Colon (tissue), 2 donors: Measurements from ENCODE around the gene RDH5.
"Not testable (repeated sequence)": the region's sequence is repeated elsewhere in the genome, so short reads cannot be mapped to it uniquely, and the experiment has no call there.

Experiments used
- FAIRE-seq: peaks from 2 replicates; lab custom pipeline; 2012; peaks lifted over from hg19 to GRCh38; lab: Jason Lieb, UNC
- donor health status: control.
- donor health status: control.

RDH5 gene

DNA sequence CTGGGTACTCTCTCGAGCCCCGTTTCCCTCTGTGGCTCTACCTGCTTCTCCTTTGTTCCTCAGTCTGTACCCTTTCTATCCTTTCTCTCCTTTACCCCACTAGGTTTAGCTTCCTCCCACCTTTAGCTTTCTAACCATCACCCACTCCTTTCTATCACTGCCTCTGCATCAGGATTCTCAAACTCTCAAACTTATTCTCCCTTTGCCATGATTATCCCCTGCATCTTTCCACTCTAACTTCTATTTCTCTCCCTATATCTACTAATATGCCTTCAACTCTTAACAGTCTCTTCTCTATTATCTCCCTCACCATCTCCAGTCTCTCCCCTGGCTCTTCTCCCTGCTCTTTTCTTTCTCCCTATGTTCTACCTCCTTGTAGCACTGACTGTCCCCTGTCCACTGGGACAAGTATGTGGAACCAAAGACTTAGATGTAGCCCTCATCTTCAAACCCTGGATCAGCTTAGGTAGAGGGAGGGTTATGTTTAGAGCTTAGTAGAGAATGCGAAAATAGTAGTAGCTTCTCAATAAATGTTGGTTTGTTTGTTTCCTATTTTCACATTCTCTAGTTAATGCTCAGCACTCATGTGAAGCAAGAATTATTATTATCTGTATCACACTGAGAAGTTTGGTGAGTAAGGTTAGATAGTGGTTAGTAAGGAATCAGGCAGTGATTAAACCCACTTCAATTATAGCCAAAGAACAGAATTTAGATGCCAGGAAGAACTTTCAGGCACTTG lies 26.1 kb downstream of the RDH5 start:
- no peak for FAIRE-seq

- no peak for FAIRE-seq
Observed at GRCh38 chr12:55746913-55747231, 26.7 kb downstream of the RDH5 start.

DNA sequence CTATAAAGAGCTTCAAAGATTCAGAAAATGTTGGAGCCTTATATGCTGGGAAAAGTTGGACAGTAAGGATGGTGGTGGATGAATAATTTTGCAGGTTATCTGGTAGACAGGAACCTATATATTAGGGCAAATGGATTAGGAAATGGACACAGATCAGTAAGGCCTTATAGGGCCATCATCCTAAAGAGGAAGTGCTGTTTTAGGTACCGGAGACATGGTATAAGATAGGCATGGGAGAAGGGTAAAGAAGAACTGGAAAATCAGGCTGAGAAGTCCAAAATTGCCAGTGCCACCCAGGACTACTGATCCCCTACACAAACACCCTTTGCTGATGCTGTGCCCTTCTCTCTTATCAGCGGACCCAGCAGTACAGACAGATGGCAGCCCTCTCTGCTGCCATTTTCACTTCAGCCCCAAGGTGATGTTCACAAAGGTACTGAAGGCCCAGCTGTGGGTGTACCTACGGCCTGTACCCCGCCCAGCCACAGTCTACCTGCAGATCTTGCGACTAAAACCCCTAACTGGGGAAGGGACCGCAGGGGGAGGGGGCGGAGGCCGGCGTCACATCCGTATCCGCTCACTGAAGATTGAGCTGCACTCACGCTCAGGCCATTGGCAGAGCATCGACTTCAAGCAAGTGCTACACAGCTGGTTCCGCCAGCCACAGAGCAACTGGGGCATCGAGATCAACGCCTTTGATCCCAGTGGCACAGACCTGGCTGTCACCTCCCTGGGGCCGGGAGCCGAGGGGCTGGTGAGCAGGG lies 28.2 kb downstream of the RDH5 start:
- FAIRE-seq, result no peak

GRCh38 chr12:55755246-55755645 lies 35.1 kb downstream of the RDH5 start:
- FAIRE-seq, result no peak

- FAIRE-seq, result no peak
Observed at GRCh38 chr12:55757701-55758100, 37.5 kb downstream of the RDH5 start.

DNA sequence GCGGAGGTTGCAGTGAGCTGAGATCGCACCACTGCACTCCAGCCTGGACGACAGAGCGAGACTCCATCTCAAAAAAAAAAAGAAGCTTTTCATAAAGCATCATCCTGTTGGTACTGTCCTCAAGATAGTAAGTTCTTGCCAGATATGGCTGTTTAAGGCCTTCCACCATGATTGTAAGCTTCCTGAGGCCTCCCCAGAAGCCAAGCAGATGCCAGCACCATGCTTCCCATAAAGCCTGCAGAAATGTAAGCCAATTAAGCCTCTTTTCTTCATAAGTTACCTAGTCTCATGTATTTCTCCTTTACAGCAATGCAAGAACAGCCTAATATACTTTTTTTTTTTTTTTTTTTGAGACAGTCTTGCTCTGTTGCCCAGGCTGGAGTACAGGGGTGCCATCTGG lies 38.4 kb downstream of the RDH5 start:
- not testable (repeated sequence) for FAIRE-seq

GRCh38 chr12:55760663-55761062 lies 40.5 kb downstream of the RDH5 start:
- FAIRE-seq, result no peak

DNA sequence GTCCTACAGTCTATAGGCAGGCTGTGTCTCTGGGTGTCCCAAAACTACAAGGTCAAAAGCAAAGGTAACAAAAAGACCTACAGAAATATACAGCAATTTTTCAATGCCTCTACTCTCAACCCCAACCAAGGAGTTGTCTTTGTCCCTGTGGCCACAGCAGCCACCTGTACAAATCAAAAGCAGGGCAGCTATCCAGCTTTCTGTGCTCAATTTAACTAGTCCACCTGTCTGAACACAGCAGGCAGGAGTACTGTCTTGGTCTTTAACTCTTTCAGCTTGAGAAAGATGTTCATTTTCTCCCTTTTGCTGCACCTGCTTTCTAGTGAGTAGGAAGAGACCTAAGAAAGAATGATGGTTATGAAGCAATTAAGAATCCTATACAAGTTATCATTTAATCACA lies 42.5 kb downstream of the RDH5 start:
- FAIRE-seq, result no peak

DNA sequence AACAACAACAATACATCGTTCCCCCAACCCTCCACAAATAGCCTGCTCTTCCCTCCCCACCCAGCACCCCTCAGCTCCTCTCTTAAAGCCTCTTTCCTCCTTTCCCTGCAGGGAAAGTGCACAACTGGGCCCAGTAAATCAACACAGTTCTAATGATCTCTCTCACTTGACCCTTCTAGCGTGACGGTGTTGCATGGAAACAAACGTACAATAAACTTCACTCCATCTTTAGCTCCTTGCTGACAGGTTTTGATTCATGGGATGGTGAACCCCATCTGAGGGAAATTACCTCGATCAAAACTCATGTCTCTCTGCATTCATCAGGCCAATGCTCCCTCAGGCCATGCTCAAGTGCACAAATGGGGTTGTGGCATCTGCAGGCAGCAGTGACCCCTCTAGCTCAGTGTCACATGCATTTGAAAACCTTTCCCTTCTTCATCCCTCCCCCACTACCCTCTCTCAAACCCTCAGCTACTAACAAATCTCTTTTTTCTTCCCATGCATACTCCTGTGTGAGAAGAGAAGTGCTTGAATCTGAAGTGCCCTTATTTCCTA lies 45.6 kb downstream of the RDH5 start:
- FAIRE-seq, result no peak

DNA sequence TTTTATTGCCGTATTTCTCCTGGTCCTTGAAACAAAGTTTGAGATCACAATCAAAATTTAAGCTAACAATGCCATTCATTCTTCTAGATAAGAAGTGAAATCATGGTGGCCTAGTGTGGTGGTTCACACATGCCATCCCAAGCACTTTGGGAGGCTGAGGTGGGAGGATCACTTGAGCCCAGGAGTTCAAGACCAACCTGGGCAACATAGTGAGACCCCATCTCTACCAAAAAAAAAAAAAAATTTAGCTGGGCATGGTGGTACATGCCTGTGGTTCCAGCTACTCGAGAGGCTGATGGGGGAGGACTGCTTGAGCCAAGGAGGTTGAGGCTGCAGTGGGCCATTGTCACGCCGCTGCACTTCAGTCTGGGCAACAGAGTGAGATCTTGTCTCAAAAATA lies 47.0 kb downstream of the RDH5 start:
- no peak for FAIRE-seq

GRCh38 chr12:55771736-55772135 lies 51.5 kb downstream of the RDH5 start:
- no peak for FAIRE-seq
